OCI-LY3 (cell line): Measurements from ENCODE around the gene SMCO4.

ENCODE experiments used
- EZH2phosphoT487 ChIP-seq: fragments of 200-600 bp; shearing (Covaris generic); IDR thresholded peaks from 2 replicates; pipeline ENCODE4 v1.6.1; 2018; ENCODE audit warnings: antibody characterized with exemption, mixed run types, low read depth
- TF ChIP-seq, protein P1 (sequence below): fragments of 200-600, 300-600 bp; sonication (generic); IDR thresholded peaks from 2 replicates; pipeline ENCODE4 v1.5.1; 2014; ENCODE audit warnings: antibody characterized with exemption, low read length, low read depth

- TF ChIP-seq, protein P1, sequence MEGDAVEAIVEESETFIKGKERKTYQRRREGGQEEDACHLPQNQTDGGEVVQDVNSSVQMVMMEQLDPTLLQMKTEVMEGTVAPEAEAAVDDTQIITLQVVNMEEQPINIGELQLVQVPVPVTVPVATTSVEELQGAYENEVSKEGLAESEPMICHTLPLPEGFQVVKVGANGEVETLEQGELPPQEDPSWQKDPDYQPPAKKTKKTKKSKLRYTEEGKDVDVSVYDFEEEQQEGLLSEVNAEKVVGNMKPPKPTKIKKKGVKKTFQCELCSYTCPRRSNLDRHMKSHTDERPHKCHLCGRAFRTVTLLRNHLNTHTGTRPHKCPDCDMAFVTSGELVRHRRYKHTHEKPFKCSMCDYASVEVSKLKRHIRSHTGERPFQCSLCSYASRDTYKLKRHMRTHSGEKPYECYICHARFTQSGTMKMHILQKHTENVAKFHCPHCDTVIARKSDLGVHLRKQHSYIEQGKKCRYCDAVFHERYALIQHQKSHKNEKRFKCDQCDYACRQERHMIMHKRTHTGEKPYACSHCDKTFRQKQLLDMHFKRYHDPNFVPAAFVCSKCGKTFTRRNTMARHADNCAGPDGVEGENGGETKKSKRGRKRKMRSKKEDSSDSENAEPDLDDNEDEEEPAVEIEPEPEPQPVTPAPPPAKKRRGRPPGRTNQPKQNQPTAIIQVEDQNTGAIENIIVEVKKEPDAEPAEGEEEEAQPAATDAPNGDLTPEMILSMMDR: no peak
- no peak for TF ChIP-seq EZH2phosphoT487
These were observed 6.1 kb downstream of the SMCO4 start for GRCh38 chr11:93537049-93537448.
